DMS53 (cell line): Measurements from ENCODE around the gene DHX35.
"Not testable (repeated sequence)": the region's sequence is repeated elsewhere in the genome, so short reads cannot be mapped to it uniquely, and the experiment has no call there.

ENCODE experiments used
- DNase-seq: peaks from one replicate; lab custom pipeline; 2025; lab: John Stamatoyannopoulos, UW

Gene DHX35

GRCh38 chr20:38979434-38979833 lies 17.3 kb downstream of the DHX35 start:
- no peak for DNase-seq

GRCh38 chr20:38979842-38980241 lies 17.7 kb downstream of the DHX35 start:
- DNase-seq = no peak

DNA sequence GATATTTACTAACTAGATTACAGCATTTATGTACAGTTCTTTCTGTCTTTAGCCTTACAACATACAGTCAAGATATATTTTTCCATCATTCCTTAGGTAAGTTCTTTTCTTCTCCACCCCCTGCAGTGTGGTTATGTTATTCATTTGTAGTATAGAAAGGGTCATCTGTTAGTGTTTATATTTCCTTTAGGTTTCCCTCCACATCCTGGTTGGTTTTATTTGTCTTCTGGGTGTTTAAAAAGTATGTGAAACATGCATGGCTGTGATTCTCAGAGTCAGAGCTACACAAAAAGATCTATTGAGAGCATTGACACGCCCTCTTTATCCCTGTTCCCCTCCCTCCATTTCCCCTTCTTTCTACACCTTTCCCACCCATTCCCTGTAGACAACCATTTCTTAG lies 20.1 kb downstream of the DHX35 start:
- no peak for DNase-seq

DNA sequence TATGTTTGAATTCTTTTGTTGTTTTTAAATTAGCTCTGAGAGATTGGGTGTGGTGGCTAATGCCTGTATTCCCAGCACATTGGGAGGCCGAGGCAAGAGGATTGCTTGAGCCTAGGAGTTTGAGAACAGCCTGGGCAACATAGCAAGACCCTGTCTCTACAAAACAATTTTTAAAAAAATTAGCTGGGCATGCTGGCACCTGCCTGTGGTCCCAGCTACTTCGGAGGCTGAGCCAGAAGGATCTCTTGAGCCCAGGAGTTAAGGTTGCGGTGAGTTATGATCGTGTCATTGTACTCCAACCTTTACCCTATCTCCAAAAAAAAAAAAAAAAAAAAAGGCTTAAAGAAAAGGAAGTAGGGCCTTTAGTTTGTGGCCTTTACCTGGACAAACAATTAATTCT lies 22.9 kb downstream of the DHX35 start:
- DNase-seq = no peak

DNA sequence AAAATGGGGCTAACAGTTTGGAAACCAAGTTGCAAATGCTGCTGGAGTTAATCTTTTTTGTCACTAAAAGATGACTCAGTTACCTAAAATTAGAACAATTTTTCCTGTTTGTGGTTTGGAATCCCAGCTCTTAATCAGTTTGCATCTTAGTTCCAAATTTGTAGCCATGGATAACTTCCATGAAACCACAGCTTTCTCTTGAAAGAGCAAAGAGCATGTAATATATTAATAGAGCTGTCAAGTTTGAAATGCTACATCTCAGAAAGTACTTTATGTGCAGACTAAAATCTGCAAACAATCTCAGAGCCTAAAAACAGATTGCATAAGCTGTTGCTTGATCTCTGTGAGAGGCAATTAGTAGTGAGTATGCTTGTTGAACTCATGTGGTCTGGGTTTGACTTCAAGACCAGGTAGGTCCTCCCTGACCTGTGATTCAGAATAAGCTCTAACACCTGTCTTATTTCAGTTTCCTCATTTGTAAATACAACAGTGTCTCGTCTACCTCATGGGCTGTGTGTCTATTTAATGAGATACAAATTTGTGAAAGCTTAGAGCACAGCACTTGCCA lies 23.5 kb downstream of the DHX35 start:
- DNase-seq = no peak

DNA sequence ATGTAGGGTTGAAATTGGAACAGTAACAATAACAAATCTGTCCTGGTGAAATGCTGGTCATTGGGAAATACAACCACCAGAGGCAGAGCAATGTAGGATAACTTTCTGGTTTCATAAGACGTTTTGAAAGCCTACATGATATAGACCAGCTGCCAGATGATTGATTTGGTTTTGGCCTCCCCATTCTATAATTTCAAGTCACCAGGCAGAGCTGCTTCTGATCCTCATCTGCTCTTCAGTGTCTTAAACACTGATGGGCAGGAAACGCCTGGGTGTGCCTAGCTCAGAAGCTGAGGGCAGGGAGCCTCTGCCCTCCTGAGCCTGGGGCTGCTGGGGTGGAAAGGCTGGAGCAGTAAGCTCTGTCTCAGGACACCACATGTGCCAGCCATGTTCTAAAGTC lies 24.5 kb downstream of the DHX35 start:
- no peak for DNase-seq

DNA sequence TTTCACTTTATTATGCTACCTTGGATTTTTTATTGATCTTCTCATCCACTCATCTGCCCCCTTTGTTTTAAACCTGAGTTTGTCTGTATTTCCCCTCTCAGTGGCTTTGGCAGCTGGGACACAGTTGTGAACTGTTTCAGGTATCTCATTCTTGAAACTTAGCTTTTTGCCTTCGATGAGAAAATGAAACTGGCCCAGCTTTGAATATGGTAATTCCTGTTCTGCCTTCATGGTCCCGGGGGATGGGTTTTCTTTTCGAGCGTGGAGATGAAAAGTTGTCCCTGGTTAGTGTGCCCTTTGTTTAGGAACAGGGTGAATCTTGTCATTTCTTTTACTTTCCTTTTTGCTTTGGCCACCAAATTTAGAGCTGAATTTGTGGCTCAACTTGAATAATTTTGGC lies 25.6 kb downstream of the DHX35 start:
- no peak for DNase-seq

GRCh38 chr20:38990728-38991127 lies 28.6 kb downstream of the DHX35 start:
- no peak for DNase-seq

DNA sequence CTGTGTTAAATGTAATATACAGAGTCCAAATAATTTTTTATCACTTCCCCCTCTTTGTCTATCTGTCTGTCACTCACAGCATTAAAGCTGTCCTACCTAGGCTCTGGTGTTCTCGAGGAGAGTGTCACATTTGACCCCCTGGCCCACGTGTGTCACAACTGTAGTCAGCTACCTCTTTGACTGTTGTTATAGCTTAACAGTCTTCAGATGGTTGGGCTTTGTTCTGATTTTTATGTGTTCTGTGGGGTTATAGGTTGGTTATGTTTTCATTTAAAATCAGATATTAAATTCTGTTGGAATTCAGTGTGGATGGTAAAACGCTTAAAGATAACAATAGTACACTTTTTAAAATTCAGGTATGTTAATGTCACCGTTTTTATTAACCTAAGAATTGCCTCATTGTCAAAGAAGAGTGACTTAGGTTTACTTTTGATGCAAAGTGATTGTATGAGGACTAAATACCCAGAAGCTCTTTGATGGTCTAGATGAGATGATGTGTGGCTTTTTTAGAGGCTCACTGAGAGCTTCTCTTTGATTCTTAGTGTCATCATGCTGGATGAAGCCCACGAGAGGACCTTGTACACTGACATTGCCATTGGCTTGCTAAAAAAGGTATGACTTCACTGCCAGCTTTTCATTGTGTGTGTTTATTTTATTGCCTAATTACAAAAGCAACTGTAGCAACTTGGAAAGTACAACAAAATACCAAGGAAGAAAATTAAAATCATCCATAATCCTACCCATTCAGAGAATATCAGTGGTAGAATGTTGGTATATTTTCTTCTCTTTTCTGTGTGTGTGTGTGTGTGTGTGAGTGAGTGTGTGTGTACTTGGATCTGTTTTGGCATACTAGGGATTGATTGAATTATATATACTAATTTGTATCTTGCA lies 29.9 kb downstream of the DHX35 start:
- no peak for DNase-seq

GRCh38 chr20:38995536-38996044 lies 33.4 kb downstream of the DHX35 start:
- DNase-seq = no peak

- DNase-seq = not testable (repeated sequence)
Measured at GRCh38 chr20:38996866-38997265, 34.7 kb downstream of the DHX35 start.

DNA sequence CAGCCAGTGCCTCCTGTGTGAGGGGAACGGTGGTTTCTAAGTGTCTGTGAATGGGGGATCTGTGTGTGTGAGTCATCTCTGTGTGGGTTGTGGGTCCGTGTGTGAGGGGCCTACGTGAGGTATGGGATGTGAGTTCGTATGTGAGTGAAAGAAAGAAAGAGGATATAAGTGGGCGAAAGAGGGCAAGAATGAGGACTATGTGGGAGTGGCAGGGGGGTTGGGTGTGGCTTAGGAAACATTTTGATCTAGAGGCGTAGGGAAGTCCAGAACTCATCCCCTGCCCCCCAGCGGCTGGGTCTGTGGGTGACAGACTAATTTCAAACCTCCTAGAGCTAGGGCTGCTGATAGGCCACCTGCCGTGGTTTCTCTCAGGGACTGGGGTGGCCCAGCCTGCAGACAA lies 35.5 kb downstream of the DHX35 start:
- DNase-seq = no peak

GRCh38 chr20:38999217-38999616 lies 37.1 kb downstream of the DHX35 start:
- DNase-seq = no peak

DNA sequence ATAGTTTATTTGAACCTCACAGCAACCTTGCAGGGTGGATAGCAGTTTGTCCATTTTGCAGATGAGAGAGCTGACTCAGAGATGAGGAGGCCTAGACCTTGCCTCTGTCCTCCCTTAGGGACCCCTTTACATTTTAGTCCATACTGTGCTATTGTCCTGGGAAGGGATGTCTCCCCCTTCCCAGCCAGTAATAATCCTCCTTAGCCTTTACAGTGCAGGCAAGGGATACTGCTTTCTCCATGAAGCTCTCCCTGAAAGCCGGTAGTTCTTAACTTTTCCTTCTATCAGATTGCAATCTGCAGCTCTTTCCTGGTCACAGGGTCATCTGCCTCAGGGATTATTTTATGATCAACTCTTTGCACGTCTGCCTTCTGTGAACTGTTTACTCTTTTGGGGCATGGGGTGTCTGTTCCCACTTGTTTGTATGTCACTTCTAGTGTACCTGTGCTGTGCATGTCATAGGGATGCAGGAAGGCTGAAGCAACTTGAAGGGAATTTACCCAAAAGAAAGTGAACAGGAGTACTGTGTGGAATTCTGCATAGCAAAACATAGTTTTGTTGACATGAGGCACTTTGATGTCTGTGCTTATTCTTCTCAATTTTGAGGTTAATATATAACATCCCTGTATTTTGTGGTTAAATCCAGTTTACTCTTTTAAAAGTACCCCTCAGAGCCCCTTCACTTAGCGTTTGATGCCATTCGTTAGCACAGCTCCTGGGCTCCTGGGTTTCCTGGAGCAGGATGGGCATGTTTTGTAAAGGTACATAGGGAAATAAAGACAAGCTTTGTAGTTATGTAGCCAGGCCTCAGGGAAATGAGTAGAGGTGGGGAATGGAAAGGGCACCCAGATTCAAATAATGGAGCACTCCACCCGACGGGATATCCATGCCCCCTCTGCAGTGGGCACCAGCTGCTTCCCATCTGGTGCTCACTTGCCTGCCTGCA lies 38.1 kb downstream of the DHX35 start:
- no peak for DNase-seq

DNA sequence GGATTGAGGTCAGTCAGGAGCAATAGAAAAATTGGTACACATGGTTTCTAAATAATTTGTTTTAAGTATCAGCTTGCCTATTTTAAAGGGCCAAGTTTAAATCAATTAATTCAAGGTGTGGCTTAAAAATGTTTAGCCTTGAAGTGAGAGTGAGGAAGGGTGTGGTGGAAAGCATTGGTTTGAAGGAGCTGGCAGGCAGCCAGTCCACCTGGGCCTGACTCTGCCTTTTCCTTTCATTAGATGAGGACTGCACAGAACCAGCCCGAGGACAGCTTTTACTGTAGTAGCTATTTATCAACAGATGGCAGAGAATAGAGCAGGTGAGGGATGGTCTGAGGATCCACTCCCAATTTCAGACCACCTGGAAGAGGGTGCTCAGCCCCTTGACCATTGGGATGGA lies 42.4 kb downstream of the DHX35 start:
- no peak for DNase-seq

GRCh38 chr20:39009348-39009747 lies 47.2 kb downstream of the DHX35 start:
- no peak for DNase-seq

GRCh38 chr20:39010496-39010895 lies 48.4 kb downstream of the DHX35 start:
- no peak for DNase-seq

GRCh38 chr20:39013662-39014109 lies 51.5 kb downstream of the DHX35 start:
- no peak for DNase-seq

- DNase-seq = peak; percentile 18
Measured at GRCh38 chr20:39016041-39016440, 53.9 kb downstream of the DHX35 start.

DNA sequence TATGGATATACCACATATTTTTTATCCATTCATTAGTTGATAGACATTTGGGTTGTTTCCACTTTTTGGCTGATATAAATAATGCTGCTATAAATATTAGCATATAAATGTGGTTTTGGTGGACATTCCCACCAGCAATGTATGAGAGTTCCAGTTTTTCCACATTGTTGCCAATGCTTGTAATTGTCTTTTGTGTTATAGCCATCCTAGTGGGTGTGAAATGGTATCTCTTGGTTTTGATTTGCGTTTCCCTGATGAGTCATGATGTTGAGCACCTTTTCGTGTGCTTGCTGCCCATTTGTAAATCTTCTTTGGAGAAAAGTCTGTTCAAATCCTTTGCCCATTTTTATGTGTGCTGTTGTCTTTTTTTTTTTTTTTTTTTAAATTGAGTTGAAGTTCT lies 54.4 kb downstream of the DHX35 start:
- peak; percentile 32 for DNase-seq

DNA sequence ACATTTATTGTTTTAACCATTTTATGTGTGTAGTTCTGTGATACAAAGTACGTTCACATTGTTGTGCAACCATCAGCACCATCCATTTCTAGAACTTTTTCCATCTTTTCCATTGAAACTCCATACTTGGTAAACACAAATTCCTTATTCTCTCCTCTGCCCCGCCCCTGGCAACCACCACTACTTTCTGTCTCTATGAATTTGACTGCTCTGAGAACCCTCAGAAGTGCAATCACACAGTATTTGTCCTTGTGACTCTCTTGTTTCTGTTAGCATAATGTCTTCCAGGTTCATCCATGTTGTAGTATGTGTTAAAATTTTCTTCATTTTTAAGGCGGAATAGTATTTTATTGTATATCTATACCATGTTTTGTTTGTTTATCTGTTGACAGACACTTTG lies 56.9 kb downstream of the DHX35 start:
- DNase-seq = no peak

GRCh38 chr20:39019805-39020325 lies 57.7 kb downstream of the DHX35 start:
- DNase-seq = no peak
